SU-DHL-6 (cell line): ENCODE data around the gene INTS3.

Source experiments
- CTCF ChIP-seq: fragments of 200-600 bp; sonication (generic); IDR thresholded peaks from one replicate; pipeline ENCODE4 v1.5.1; 2017; ENCODE audit warnings: antibody characterized with exemption, mild to moderate bottlenecking, low read length, moderate library complexity; ENCODE audit not compliant: insufficient read depth, poor library complexity, severe bottlenecking
- EZH2phosphoT487 ChIP-seq: fragments of 200-600 bp; sonication (generic), shearing (Covaris generic); conservative IDR thresholded peaks from 2 replicates; pipeline ENCODE4 v1.6.1; 2018; ENCODE audit warnings: mild to moderate bottlenecking, antibody characterized with exemption, low read length, moderate library complexity, mixed read lengths

GRCh38 chr1:153779781-153780541 is 52.1 kb downstream of the INTS3 start:
- no peak for TF ChIP-seq CTCF
- no peak for TF ChIP-seq EZH2phosphoT487
